ENCODE data around the gene TPBGL.

Gene TPBGL

GRCh38 chr11:75279273-75279672, 38.7 kb downstream of the TPBGL start:
- Histone ChIP-seq H3K36me3 (ENCODE audit: control insufficient read depth, insufficient read depth, low read length) (peaks cover 19% of the 10 kb centered on the region), H3K9me3 (ENCODE audit: control insufficient read depth, low read length) (no peaks in the 10 kb centered on the region)

GRCh38 chr11:75280227-75280701, 39.7 kb downstream of the TPBGL start:
- Histone ChIP-seq H3K9me3 (ENCODE audit: control insufficient read depth, low read length) (no peaks in the 10 kb centered on the region), H3K4me3 (ENCODE audit: low read length) (no peak overlapping the region), H3K27me3 (ENCODE audit: control insufficient read depth, insufficient read depth, low read length) (no peaks in the 10 kb centered on the region), H3K36me3 (ENCODE audit: control insufficient read depth, insufficient read depth, low read length) (peaks cover 23% of the 10 kb centered on the region), H3K4me1 (ENCODE audit: control insufficient read depth, insufficient read depth, low read length) (peaks cover 21% of the 10 kb centered on the region), H3K9ac (ENCODE audit: low read length) (no peak overlapping the region)

More at GRCh38 chr11:75279273-75279672, 38.7 kb downstream of the TPBGL start:
- H3K4me1 ChIP-seq (ENCODE audit: control insufficient read depth, insufficient read depth, low read length), result peaks cover 21% of the 10 kb centered on the region
- H3K4me3 ChIP-seq (ENCODE audit: low read length), result no peak overlapping the region
- no peaks in the 10 kb centered on the region for H3K27me3 ChIP-seq (ENCODE audit: control insufficient read depth, insufficient read depth, low read length)
- no peak overlapping the region for H3K9ac ChIP-seq (ENCODE audit: low read length)

DNA sequence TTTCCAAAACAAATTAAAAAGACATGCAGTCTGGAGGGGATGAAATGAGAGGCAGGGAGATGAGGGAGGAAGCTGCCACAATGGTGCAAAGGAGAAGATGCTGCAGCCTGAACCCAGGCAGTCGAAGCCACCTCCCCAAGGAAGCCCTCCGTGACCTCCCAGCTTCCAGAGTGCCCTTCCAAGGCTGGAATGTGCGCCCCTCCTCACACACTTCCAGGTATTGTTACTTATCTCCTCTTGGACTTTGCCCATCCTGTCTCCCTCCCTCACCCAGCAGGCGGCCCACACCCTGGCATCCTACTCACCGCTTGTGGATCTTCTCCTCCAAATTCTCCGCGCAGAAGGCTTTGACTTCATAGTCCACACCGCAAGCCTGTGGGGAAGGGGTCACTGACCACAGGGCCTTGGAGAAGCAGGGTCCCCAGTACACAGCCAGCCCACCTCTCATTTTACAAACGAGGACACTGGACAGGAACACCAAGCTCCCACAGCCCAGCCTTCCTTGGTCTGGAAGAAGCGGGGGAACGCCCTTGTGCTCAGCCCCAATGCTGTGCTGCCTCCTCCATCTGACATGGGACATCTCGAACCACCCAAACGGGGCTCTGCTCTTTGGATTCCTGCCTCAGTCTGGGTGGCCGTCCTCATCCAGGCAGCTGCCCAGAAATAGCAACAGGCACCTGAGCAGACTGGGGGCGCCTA, 40.3 kb downstream of the TPBGL start:
- H3K4me3 ChIP-seq (ENCODE audit: low read length), result no peak overlapping the region
- peaks cover 30% of the 10 kb centered on the region for H3K36me3 ChIP-seq (ENCODE audit: control insufficient read depth, insufficient read depth, low read length)
- no peak overlapping the region for H3K9ac ChIP-seq (ENCODE audit: low read length)
- no peaks in the 10 kb centered on the region for H3K27me3 ChIP-seq (ENCODE audit: control insufficient read depth, insufficient read depth, low read length)
- peaks cover 21% of the 10 kb centered on the region for H3K4me1 ChIP-seq (ENCODE audit: control insufficient read depth, insufficient read depth, low read length)
- H3K9me3 ChIP-seq (ENCODE audit: control insufficient read depth, low read length), result no peaks in the 10 kb centered on the region

DNA sequence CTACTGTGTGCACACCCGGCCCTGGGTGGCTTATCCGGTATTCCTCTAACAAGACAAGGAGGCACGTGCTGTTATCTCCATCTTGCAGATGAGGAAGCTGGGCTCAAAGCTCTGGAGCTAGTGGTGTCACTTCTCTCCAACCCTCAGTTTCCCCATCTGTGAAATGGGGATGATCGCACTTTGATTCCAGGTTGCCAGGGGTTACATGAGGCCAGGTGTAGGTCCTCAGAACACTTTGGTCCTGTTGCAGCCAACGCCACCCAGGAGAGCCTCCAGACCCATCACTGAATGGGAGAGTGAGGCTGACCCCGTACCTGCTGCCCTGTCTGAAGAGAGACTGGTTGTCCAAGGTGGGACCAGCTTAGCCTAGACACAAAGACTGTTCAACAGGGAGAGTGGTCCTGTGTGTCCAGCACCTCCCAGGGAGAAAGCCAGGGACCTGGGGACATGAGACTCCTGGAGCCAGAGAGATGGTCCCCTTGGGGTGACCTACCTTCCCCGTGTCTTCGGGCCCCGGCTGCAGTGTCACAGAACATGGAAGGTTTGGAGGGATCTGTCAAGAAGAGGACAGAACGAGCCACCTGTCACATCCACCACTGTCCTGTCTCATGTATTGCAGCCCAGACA, 41.0 kb downstream of the TPBGL start:
- no peak overlapping the region for H3K4me3 ChIP-seq (ENCODE audit: low read length)
- peaks cover 29% of the 10 kb centered on the region for H3K36me3 ChIP-seq (ENCODE audit: control insufficient read depth, insufficient read depth, low read length)
- H3K4me1 ChIP-seq (ENCODE audit: control insufficient read depth, insufficient read depth, low read length), result peaks cover 17% of the 10 kb centered on the region
- no peaks in the 10 kb centered on the region for H3K27me3 ChIP-seq (ENCODE audit: control insufficient read depth, insufficient read depth, low read length)
- no peaks in the 10 kb centered on the region for H3K9me3 ChIP-seq (ENCODE audit: control insufficient read depth, low read length)
- H3K9ac ChIP-seq (ENCODE audit: low read length), result no peak overlapping the region

DNA sequence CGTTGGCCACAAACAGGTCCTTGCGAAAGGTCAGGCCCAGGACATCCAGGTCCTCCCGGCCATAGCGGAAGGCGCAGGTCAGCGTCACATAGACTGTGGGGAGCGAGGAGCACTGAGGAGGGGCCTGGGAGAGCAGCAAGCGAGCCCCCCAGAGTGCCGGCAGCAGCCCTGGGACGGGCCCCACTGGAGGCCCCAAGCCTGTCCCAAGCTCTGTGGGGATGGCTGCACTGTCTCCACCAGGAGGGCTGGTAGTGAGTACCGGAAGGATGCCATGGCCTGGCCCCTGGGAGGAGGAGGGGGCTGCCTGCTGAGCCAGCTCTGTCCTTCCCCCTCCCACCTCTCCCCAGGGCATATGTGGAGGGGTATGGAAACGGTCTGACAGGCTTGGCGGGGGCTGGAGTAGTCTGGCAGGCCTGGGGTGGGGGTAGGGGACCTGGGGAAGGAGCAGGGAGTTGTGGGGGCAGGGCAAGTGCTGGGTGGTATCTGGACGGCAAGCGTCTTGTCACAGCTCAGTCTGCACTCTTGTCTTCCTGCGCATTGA, 42.9 kb downstream of the TPBGL start:
- H3K9me3 ChIP-seq (ENCODE audit: control insufficient read depth, low read length), result no peaks in the 10 kb centered on the region
- H3K27me3 ChIP-seq (ENCODE audit: control insufficient read depth, insufficient read depth, low read length), result no peaks in the 10 kb centered on the region
- no peak overlapping the region for H3K9ac ChIP-seq (ENCODE audit: low read length)
- H3K36me3 ChIP-seq (ENCODE audit: control insufficient read depth, insufficient read depth, low read length), result peaks cover 19% of the 10 kb centered on the region
- H3K4me1 ChIP-seq (ENCODE audit: control insufficient read depth, insufficient read depth, low read length), result peaks cover 14% of the 10 kb centered on the region
- H3K4me3 ChIP-seq (ENCODE audit: low read length), result no peak overlapping the region

GRCh38 chr11:75285776-75286360, 45.3 kb downstream of the TPBGL start:
- H3K27me3 ChIP-seq (ENCODE audit: control insufficient read depth, insufficient read depth, low read length), result no peaks in the 10 kb centered on the region
- H3K9ac ChIP-seq (ENCODE audit: low read length), result no peak overlapping the region
- peaks cover 16% of the 10 kb centered on the region for H3K36me3 ChIP-seq (ENCODE audit: control insufficient read depth, insufficient read depth, low read length)

GRCh38 chr11:75286826-75287465, 46.4 kb downstream of the TPBGL start:
- no peaks in the 10 kb centered on the region for H3K4me1 ChIP-seq (ENCODE audit: control insufficient read depth, insufficient read depth, low read length)
- H3K9ac ChIP-seq (ENCODE audit: low read length), result no peak overlapping the region
- no peak overlapping the region for H3K4me3 ChIP-seq (ENCODE audit: low read length)
- no peaks in the 10 kb centered on the region for H3K9me3 ChIP-seq (ENCODE audit: control insufficient read depth, low read length)
- no peaks in the 10 kb centered on the region for H3K27me3 ChIP-seq (ENCODE audit: control insufficient read depth, insufficient read depth, low read length)
- peaks cover 16% of the 10 kb centered on the region for H3K36me3 ChIP-seq (ENCODE audit: control insufficient read depth, insufficient read depth, low read length)

More at GRCh38 chr11:75285776-75286360, 45.3 kb downstream of the TPBGL start:
- H3K4me1 ChIP-seq (ENCODE audit: control insufficient read depth, insufficient read depth, low read length), result peaks cover 5% of the 10 kb centered on the region
- H3K9me3 ChIP-seq (ENCODE audit: control insufficient read depth, low read length), result no peaks in the 10 kb centered on the region
- H3K4me3 ChIP-seq (ENCODE audit: low read length), result no peak overlapping the region

- Histone ChIP-seq H3K9me3 (ENCODE audit: control insufficient read depth, low read length) (no peaks in the 10 kb centered on the region), H3K4me3 (ENCODE audit: low read length) (no peak overlapping the region), H3K27me3 (ENCODE audit: control insufficient read depth, insufficient read depth, low read length) (no peaks in the 10 kb centered on the region), H3K36me3 (ENCODE audit: control insufficient read depth, insufficient read depth, low read length) (peaks cover 16% of the 10 kb centered on the region), H3K4me1 (ENCODE audit: control insufficient read depth, insufficient read depth, low read length) (no peaks in the 10 kb centered on the region), H3K9ac (ENCODE audit: low read length) (no peak overlapping the region)
Measured at GRCh38 chr11:75287579-75287978, 47.0 kb downstream of the TPBGL start.

DNA sequence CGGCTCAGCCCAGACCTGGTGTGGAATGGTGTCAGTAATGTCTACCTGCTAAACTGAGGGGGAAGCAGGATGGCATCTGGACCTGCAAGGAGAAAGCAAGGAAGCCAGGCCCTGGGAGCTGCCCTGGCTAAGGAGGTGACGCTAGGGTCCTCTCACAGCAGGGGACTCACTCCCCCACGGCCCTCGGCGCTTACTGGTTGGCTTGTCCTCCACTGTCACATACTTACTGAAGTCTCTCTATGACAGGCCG, 48.9 kb downstream of the TPBGL start:
- Histone ChIP-seq H3K27me3 (ENCODE audit: control insufficient read depth, insufficient read depth, low read length) (no peaks in the 10 kb centered on the region), H3K4me3 (ENCODE audit: low read length) (no peak overlapping the region), H3K36me3 (ENCODE audit: control insufficient read depth, insufficient read depth, low read length) (peaks cover 16% of the 10 kb centered on the region), H3K9ac (ENCODE audit: low read length) (no peak overlapping the region), H3K9me3 (ENCODE audit: control insufficient read depth, low read length) (no peaks in the 10 kb centered on the region), H3K4me1 (ENCODE audit: control insufficient read depth, insufficient read depth, low read length) (no peaks in the 10 kb centered on the region)

DNA sequence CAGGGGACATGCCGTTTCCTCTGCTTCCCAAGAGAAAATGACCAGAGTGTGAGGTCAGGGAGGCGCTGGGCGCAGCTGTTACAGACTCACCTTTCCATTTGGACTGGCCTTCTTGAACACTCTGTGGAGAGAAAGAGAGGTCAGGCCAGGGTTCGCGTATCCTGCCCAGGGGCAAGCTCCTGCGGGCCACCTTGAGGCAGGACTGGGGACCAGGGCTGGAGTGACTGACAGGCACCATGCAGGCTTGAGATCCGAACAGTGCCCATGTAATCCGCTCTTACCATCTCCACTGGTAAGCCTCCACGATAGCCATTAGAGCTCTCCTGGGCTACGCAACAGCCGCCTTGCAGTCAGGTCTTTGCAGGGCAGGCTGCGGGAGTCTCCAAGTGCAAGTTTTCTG, 49.3 kb downstream of the TPBGL start:
- no peaks in the 10 kb centered on the region for H3K27me3 ChIP-seq (ENCODE audit: control insufficient read depth, insufficient read depth, low read length)
- H3K36me3 ChIP-seq (ENCODE audit: control insufficient read depth, insufficient read depth, low read length), result peaks cover 16% of the 10 kb centered on the region
- no peaks in the 10 kb centered on the region for H3K4me1 ChIP-seq (ENCODE audit: control insufficient read depth, insufficient read depth, low read length)
- no peak overlapping the region for H3K9ac ChIP-seq (ENCODE audit: low read length)
- H3K9me3 ChIP-seq (ENCODE audit: control insufficient read depth, low read length), result no peaks in the 10 kb centered on the region
- H3K4me3 ChIP-seq (ENCODE audit: low read length), result no peak overlapping the region

- no peaks in the 10 kb centered on the region for H3K4me1 ChIP-seq (ENCODE audit: control insufficient read depth, insufficient read depth, low read length)
- H3K9me3 ChIP-seq (ENCODE audit: control insufficient read depth, low read length), result no peaks in the 10 kb centered on the region
Measured at GRCh38 chr11:75291741-75292140, 51.2 kb downstream of the TPBGL start.

DNA sequence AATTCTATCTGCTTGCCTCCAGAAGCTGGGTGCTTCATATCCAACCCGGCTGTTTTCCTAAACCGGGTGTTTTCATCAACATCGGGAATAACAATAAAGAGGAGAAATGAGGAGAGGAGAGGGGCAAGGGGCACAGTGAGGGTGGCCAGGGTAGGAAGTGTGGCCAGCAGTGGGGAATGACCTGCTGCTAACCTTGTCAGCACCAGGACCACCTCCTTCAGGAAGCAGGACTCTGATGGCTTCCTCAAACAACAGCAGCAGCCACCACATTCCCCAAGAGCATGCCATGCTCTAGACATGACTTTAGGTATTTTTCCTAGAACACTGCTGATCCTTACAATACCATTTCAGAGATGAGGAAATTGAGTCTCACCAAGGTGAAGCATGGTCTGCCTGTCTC, 52.4 kb downstream of the TPBGL start:
- H3K4me1 ChIP-seq (ENCODE audit: control insufficient read depth, insufficient read depth, low read length), result no peaks in the 10 kb centered on the region
- no peak overlapping the region for H3K4me3 ChIP-seq (ENCODE audit: low read length)
- no peaks in the 10 kb centered on the region for H3K36me3 ChIP-seq (ENCODE audit: control insufficient read depth, insufficient read depth, low read length)
- H3K9ac ChIP-seq (ENCODE audit: low read length), result no peak overlapping the region
- no peaks in the 10 kb centered on the region for H3K27me3 ChIP-seq (ENCODE audit: control insufficient read depth, insufficient read depth, low read length)
- H3K9me3 ChIP-seq (ENCODE audit: control insufficient read depth, low read length), result no peaks in the 10 kb centered on the region

More at GRCh38 chr11:75291741-75292140, 51.2 kb downstream of the TPBGL start:
- peaks cover 3% of the 10 kb centered on the region for H3K36me3 ChIP-seq (ENCODE audit: control insufficient read depth, insufficient read depth, low read length)
- no peak overlapping the region for H3K9ac ChIP-seq (ENCODE audit: low read length)
- no peaks in the 10 kb centered on the region for H3K27me3 ChIP-seq (ENCODE audit: control insufficient read depth, insufficient read depth, low read length)
- H3K4me3 ChIP-seq (ENCODE audit: low read length), result no peak overlapping the region
